K562 (cell line): ENCODE measurements around the gene OR1E1. TPM values are rescaled to one million over a fixed set of nuclear protein-coding genes. Genes with fewer than 3 reads are reported as not detected.

Source experiments
- ATAC-seq: fragments of 200-7000 bp; cut with Tn5 transposase; 3 replicates; pipeline ENCODE4 v1.9.1; 2020; ENCODE audit warnings: moderate library complexity
- BruUV-seq: library from RNA; stranded (reverse); fragments of 400-500 nt; replicated peaks from 2 replicates; lab custom pipeline; 2021; lab: Mats Ljungman, UMichigan
- CTCF ChIA-PET: fragments of 300-600 bp; formaldehyde crosslinking; extraction: SDS; loops from one replicate; lab custom pipeline; 2021; ENCODE audit warnings: low intra/inter-chr PET ratio; lab: Yijun Ruan, JAX
- POLR2A ChIA-PET: fragments of 300-600, 350-650 bp; sonication (Branson Sonifier 250); formaldehyde crosslinking; extraction: SDS; loops from one replicate; lab custom pipeline; 2021; ENCODE audit warnings: antibody characterized with exemption, inconsistent platforms; lab: Yijun Ruan, JAX
- DNase-seq, 4 experiments: peaks; one replicate each; pipeline versions ENCODE4 v3.0.0 to v3.0.0-alpha.2; 2011 to 2018; ENCODE audit warnings: low spot score in 3 of 4, mixed read lengths in 3 of 4; ENCODE audit errors: extremely low read depth in 1 of 4
- FAIRE-seq: peaks from 2 replicates; lab custom pipeline; 2011; peaks lifted over from hg19 to GRCh38; lab: Jason Lieb, UNC
- H2AFZ ChIP-seq: 2 replicates; pipeline ENCODE4 v1.6.0; 2011; ENCODE audit warnings: low read depth, low read length, control low read depth, inconsistent platforms
- H3K27ac ChIP-seq: fragments of 200-600 bp; 3 replicates; pipeline ENCODE4 v1.8.0; 2011; ENCODE audit warnings: low read depth, mild to moderate bottlenecking, control low read depth, inconsistent platforms, low read length, moderate library complexity, mixed read lengths; ENCODE audit errors: extremely low read depth
- H3K27me3 ChIP-seq, 2 experiments: fragments of 300-600 bp in 1 of 2; 2 replicates in 1 of 2; 3 replicates in 1 of 2; pipeline versions ENCODE4 v1.6.0 to v1.8.0; 2011; ENCODE audit warnings: inconsistent platforms in 2 of 2, low read length in 2 of 2, mild to moderate bottlenecking in 1 of 2, mixed read lengths in 1 of 2, moderate library complexity in 1 of 2; ENCODE audit not compliant: control insufficient read depth in 2 of 2, insufficient read depth in 2 of 2
- H3K36me3 ChIP-seq: fragments of 300-600 bp; 3 replicates; pipeline ENCODE4 v1.8.0; 2011; ENCODE audit warnings: mild to moderate bottlenecking, low read length, inconsistent platforms; ENCODE audit not compliant: control insufficient read depth, insufficient read depth
- H3K4me1 ChIP-seq, 2 experiments: fragments of 200-600 bp in 1 of 2; replicated peaks in 1 of 2; 2 replicates in 1 of 2; 3 replicates in 1 of 2; pipeline versions ENCODE4 v1.5.1 to v1.8.0; 2011; ENCODE audit warnings: inconsistent platforms in 2 of 2, low read length in 2 of 2, mild to moderate bottlenecking in 1 of 2, mixed read lengths in 1 of 2, moderate library complexity in 1 of 2; ENCODE audit not compliant: control insufficient read depth in 2 of 2, insufficient read depth in 2 of 2
- H3K4me2 ChIP-seq: 2 replicates; pipeline ENCODE4 v1.6.1; 2011; ENCODE audit warnings: low read length, control low read depth, inconsistent platforms, mixed read lengths; ENCODE audit not compliant: insufficient read depth
- H3K4me3 ChIP-seq: fragments of 200-600 bp; sonication (generic), shearing (Covaris generic); 2 replicates; pipeline ENCODE4 v1.5.1; 2016; ENCODE audit warnings: control low read depth, inconsistent platforms
- H3K79me2 ChIP-seq: fragments of 200-600 bp; 3 replicates; pipeline ENCODE4 v1.8.0; 2011; ENCODE audit warnings: low read length, inconsistent platforms; ENCODE audit not compliant: control insufficient read depth, insufficient read depth
- H3K9ac ChIP-seq, 2 experiments: 2 replicates each; pipeline versions ENCODE4 v1.6.0 to v1.6.1; 2011; ENCODE audit warnings: low read depth in 2 of 2, low read length in 2 of 2, control low read depth in 1 of 2, inconsistent platforms in 1 of 2, mild to moderate bottlenecking in 1 of 2, mixed read lengths in 1 of 2; ENCODE audit not compliant: insufficient read depth in 1 of 2
- H3K9me1 ChIP-seq: one replicate; pipeline ENCODE4 v1.6.0; 2011; ENCODE audit warnings: inconsistent platforms, mild to moderate bottlenecking, low read length, moderate library complexity; ENCODE audit not compliant: control insufficient read depth, insufficient read depth
- H3K9me3 ChIP-seq: replicated peaks from 2 replicates; pipeline ENCODE4 v1.5.1; 2011; ENCODE audit warnings: low read depth, low read length, inconsistent platforms; ENCODE audit not compliant: control insufficient read depth, insufficient read depth
- H4K20me1 ChIP-seq: replicated peaks from 2 replicates; pipeline ENCODE4 v1.6.1; 2011; ENCODE audit warnings: low read length, inconsistent platforms, mixed read lengths; ENCODE audit not compliant: control insufficient read depth, insufficient read depth
- SIX5 ChIP-seq, 2 experiments: IDR thresholded peaks; 2 replicates each; pipeline ENCODE4 v1.6.1; 2011; ENCODE audit warnings: low read length in 2 of 2, borderline replicate concordance in 1 of 2, low read depth in 1 of 2, mild to moderate bottlenecking in 1 of 2, moderate library complexity in 1 of 2; ENCODE audit not compliant: insufficient read depth in 1 of 2
- SMC3 ChIP-seq: conservative IDR thresholded peaks from 2 replicates; pipeline ENCODE4 v1.6.1; 2011; ENCODE audit warnings: low read depth, low read length, improper control_type of control experiment; ENCODE audit not compliant: insufficient read depth
- SPI1 ChIP-seq: IDR thresholded peaks from 2 replicates; pipeline ENCODE4 v1.6.1; 2011; ENCODE audit warnings: low read depth, low read length, control low read depth, borderline replicate concordance
- SRSF7 ChIP-seq: fragments of 200-400 bp; formaldehyde crosslinking; optimal IDR thresholded peaks from 2 replicates; pipeline ENCODE3; 2017; ENCODE audit warnings: mild to moderate bottlenecking, low read depth, low read length
- TCF15 ChIP-seq: fragments of 250-450 bp; sonication (Bioruptor Pico); IDR thresholded peaks from 2 replicates; pipeline ENCODE4 v1.8.0; 2022; ENCODE audit warnings: moderate library complexity, mild to moderate bottlenecking, inconsistent platforms
- ZC3H4 ChIP-seq: sonication (generic); formaldehyde crosslinking; IDR thresholded peaks from 2 replicates; pipeline ENCODE4 v1.9.0; 2021; ENCODE audit warnings: missing genetic modification reagents, borderline replicate concordance
- ZNF398 ChIP-seq: fragments of 250-450 bp; sonication (Bioruptor Pico); IDR thresholded peaks from 2 replicates; pipeline ENCODE4 v1.8.0; 2021; ENCODE audit warnings: moderate library complexity, mild to moderate bottlenecking, inconsistent platforms
- ZNF518B ChIP-seq: fragments of 250-450 bp; sonication (Bioruptor Pico); IDR thresholded peaks from 2 replicates; pipeline ENCODE4 v1.5.0; 2021; ENCODE audit warnings: mild to moderate bottlenecking, moderate library complexity
- WGBS: fragments of 100-300 bp; shearing (Covaris generic); methylation state at CpG from one replicate; pipeline ENCODE4 v1.1.6; 2016; ENCODE audit warnings: low coverage, mixed read lengths; ENCODE audit not compliant: insufficient coverage; ENCODE audit errors: missing lambda C conversion rate; 5-methylcytosine and 5-hydroxymethylcytosine counted together
- in situ Hi-C: fragments of 300-500 bp; cut with MboI; formaldehyde crosslinking; loops from 4 replicates; pipeline ENCODE4 v1.15.0; 2018; ENCODE audit warnings: inconsistent platforms, mixed read lengths
- intact Hi-C: fragments of 100-400 bp; cut with micrococcal nuclease; formaldehyde crosslinking; loops from 2 replicates; pipeline ENCODE4 v1.14.2; 2022
- polyA plus RNA-seq, 8 experiments: library from polyadenylated mRNA; depleted of rRNA in 4 of 8; stranded (reverse) in 5 of 8; unstranded in 3 of 8; fragments of >200 nt; fragmentation: Nextera tagmentation in 2 of 8; fragmentation: Illumina TruSeq in 1 of 8; extraction: Ambion mirVana in 2 of 8; extraction: Trizol in 1 of 8; gene quantifications; 2 replicates each; pipeline versions ENCODE4 v1.2.1 to v1.2.3, GENCODE V29; 2011 to 2014; ENCODE audit warnings: inconsistent platforms in 1 of 8, missing spikeins in 1 of 8
- total RNA-seq, 7 experiments: library from RNA; depleted of rRNA in 6 of 7; stranded (reverse); fragments of >200 nt in 6 of 7; fragmentation: Illumina TruSeq in 2 of 7; extraction: Trizol in 2 of 7; gene quantifications; 2 replicates each; pipeline versions ENCODE4 v1.2.1 to v1.2.3, GENCODE V29; 2011 to 2021; ENCODE audit warnings: low replicate concordance in 1 of 7

Gene OR1E1
- total and polyA plus RNA-seq, 9 of the 15 experiments (the other 6 are each of a cell fraction or from before 2014, with no cell fraction given) = not detected

GRCh38 chr17:3401786-3402185 lies 3.6 kb upstream of the OR1E1 start:
- no TSS peak for BruUV-seq
- POLR2A ChIA-PET = no interaction called here
- Histone ChIP-seq H3K4me1 (no peaks in the 10 kb centered on the region), H4K20me1 (no peaks in the 10 kb centered on the region), H3K9me1 (no peaks in the 10 kb centered on the region), H2AFZ (no peak overlapping the region), H3K9ac (no peak overlapping the region), H3K4me2 (no peak overlapping the region), H3K27me3 (no peaks in the 10 kb centered on the region), H3K36me3 (no peaks in the 10 kb centered on the region), H3K4me3 (no peak overlapping the region), H3K27ac (no peak overlapping the region), H3K79me2 (no peaks in the 10 kb centered on the region), H3K9me3 (no peaks in the 10 kb centered on the region)
- in situ Hi-C loops (no loop called here), intact Hi-C loops (no loop called here)
- WGBS = 0% methylated on average over 2 of the region's 2 CpGs
- no peak for ATAC-seq
- TF ChIP-seq SPI1 = no peak
- no peak for TF ChIP-seq SIX5 (IDR thresholded peaks at IDR 0.05; ENCODE audit: borderline replicate concordance in 1 of 2, insufficient read depth in 1 of 2, low read depth in 1 of 2, low read length in 2 of 2)
- TF ChIP-seq SRSF7 = no peak
- no peak for TF ChIP-seq TCF15 (CRISPR knock-in tag)
- TF ChIP-seq SMC3 = no peak
- no peak for TF ChIP-seq ZNF518B (CRISPR knock-in tag)
- no peak for TF ChIP-seq ZC3H4
- no peak for TF ChIP-seq ZNF398 (CRISPR knock-in tag)
- CTCF ChIA-PET = no interaction called here
- no peak for DNase-seq
- no peak for FAIRE-seq
